PC-3 (cell line): ENCODE measurements around the gene DNAH7.

Experiments
- EZH2 ChIP-seq: fragments of 300-600 bp; sonication (generic); IDR thresholded peaks from one replicate; pipeline ENCODE4 v1.6.1; 2017; ENCODE audit warnings: antibody characterized with exemption, mild to moderate bottlenecking, low read length; ENCODE audit not compliant: unreplicated experiment
- TF ChIP-seq, protein P1 (sequence below): fragments of 300-600 bp; sonication (generic); conservative IDR thresholded peaks from 2 replicates; pipeline ENCODE4 v1.5.1; 2017; ENCODE audit warnings: antibody characterized with exemption, low read depth, mild to moderate bottlenecking, low read length

DNA sequence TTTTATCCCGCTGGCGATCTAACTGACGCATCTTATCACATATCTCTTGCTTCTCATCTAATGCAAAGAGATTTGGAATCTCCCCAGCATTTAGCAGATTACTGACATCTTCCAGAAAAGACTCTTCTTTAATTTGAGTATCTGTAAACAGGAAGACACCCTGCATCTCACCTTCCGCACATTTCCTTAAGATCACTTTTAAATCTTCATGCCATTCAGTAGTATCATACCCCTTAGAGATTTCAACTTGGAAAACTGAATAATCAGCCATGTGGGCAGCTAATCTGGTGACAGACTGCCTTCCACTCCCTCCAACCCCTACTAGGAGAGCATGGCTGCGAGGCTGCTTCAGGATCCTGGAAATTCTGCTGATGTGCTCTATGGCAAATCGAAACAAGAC, 204.3 kb downstream of the DNAH7 start:
- TF ChIP-seq, protein P1, sequence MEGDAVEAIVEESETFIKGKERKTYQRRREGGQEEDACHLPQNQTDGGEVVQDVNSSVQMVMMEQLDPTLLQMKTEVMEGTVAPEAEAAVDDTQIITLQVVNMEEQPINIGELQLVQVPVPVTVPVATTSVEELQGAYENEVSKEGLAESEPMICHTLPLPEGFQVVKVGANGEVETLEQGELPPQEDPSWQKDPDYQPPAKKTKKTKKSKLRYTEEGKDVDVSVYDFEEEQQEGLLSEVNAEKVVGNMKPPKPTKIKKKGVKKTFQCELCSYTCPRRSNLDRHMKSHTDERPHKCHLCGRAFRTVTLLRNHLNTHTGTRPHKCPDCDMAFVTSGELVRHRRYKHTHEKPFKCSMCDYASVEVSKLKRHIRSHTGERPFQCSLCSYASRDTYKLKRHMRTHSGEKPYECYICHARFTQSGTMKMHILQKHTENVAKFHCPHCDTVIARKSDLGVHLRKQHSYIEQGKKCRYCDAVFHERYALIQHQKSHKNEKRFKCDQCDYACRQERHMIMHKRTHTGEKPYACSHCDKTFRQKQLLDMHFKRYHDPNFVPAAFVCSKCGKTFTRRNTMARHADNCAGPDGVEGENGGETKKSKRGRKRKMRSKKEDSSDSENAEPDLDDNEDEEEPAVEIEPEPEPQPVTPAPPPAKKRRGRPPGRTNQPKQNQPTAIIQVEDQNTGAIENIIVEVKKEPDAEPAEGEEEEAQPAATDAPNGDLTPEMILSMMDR: no peak
- no peak for TF ChIP-seq EZH2
